K562 (cell line): Measurements from ENCODE around the gene CNPY2. TPM values are rescaled to one million over a fixed set of nuclear protein-coding genes. Genes with fewer than 3 reads are reported as not detected.

Source experiments
- BRD9 ChIP-seq: fragments of 450-650 bp; IDR thresholded peaks from 2 replicates; pipeline ENCODE4 v1.6.1; 2018; ENCODE audit warnings: low read depth; ENCODE audit not compliant: partially characterized antibody
- FOXK1 ChIP-seq: sonication (generic); formaldehyde crosslinking; IDR thresholded peaks from 2 replicates; pipeline ENCODE4 v1.8.0; 2022; ENCODE audit warnings: missing genetic modification reagents, mild to moderate bottlenecking, borderline replicate concordance
- GTF2F1 ChIP-seq: IDR thresholded peaks from 2 replicates; pipeline ENCODE4 v1.6.1; 2011; ENCODE audit warnings: low read depth, low read length, improper control_type of control experiment
- HINFP ChIP-seq: fragments of 450-650 bp; conservative IDR thresholded peaks from 2 replicates; pipeline ENCODE4 v1.6.1; 2016; ENCODE audit warnings: missing genetic modification characterization, low read depth, mild to moderate bottlenecking, control low read depth, missing compliant biosample characterization
- NFATC3 ChIP-seq: fragments of 450-650 bp; IDR thresholded peaks from 2 replicates; pipeline ENCODE4 v1.6.1; 2017; ENCODE audit warnings: mild to moderate bottlenecking
- NFXL1 ChIP-seq: fragments of 450-650 bp; formaldehyde crosslinking; IDR thresholded peaks from 2 replicates; pipeline ENCODE4 v1.4.0; 2021; ENCODE audit warnings: mild to moderate bottlenecking
- PHF20 ChIP-seq: fragments of 450-650 bp; IDR thresholded peaks from 2 replicates; pipeline ENCODE4 v1.6.1; 2018; ENCODE audit not compliant: partially characterized antibody
- ZNF57 ChIP-seq: fragments of 450-650 bp; formaldehyde crosslinking; IDR thresholded peaks from 2 replicates; pipeline ENCODE4 v1.4.0; 2020; ENCODE audit warnings: mild to moderate bottlenecking, moderate library complexity
- polyA plus RNA-seq, 8 experiments: library from polyadenylated mRNA; depleted of rRNA in 4 of 8; stranded (reverse) in 5 of 8; unstranded in 3 of 8; fragments of >200 nt; fragmentation: Nextera tagmentation in 2 of 8; fragmentation: Illumina TruSeq in 1 of 8; extraction: Ambion mirVana in 2 of 8; extraction: Trizol in 1 of 8; gene quantifications; 2 replicates each; pipeline versions ENCODE4 v1.2.1 to v1.2.3, GENCODE V29; 2011 to 2014; ENCODE audit warnings: inconsistent platforms in 1 of 8, missing spikeins in 1 of 8
- total RNA-seq, 7 experiments: library from RNA; depleted of rRNA in 6 of 7; stranded (reverse); fragments of >200 nt in 6 of 7; fragmentation: Illumina TruSeq in 2 of 7; extraction: Trizol in 2 of 7; gene quantifications; 2 replicates each; pipeline versions ENCODE4 v1.2.1 to v1.2.3, GENCODE V29; 2011 to 2021; ENCODE audit warnings: low replicate concordance in 1 of 7
- TF ChIP-seq, protein P1 (sequence below): sonication (generic); formaldehyde crosslinking; IDR thresholded peaks from 2 replicates; pipeline ENCODE4 v1.8.0; 2023; ENCODE audit warnings: mild to moderate bottlenecking, missing genetic modification reagents
- TF ChIP-seq, protein P2 (sequence below): fragments of 250-450 bp; sonication (Bioruptor Pico); IDR thresholded peaks from 2 replicates; pipeline ENCODE4 v1.5.0; 2022; ENCODE audit warnings: mild to moderate bottlenecking
- TF ChIP-seq, protein P3 (sequence below), 2 experiments: fragments of 450-650 bp in 1 of 2; IDR thresholded peaks; 2 replicates each; pipeline ENCODE4 v1.6.1; 2011 to 2017; ENCODE audit warnings: low read depth in 2 of 2, antibody characterized with exemption in 1 of 2, borderline replicate concordance in 1 of 2, low read length in 1 of 2, mild to moderate bottlenecking in 1 of 2, mixed read lengths in 1 of 2; ENCODE audit not compliant: control insufficient read depth in 1 of 2

The CNPY2 gene
- total and polyA plus RNA-seq, 9 of the 15 experiments (the other 6 are each of a cell fraction or from before 2014, with no cell fraction given) = 33.8 to 190 (median 138) TPM

- TF ChIP-seq, protein P1, sequence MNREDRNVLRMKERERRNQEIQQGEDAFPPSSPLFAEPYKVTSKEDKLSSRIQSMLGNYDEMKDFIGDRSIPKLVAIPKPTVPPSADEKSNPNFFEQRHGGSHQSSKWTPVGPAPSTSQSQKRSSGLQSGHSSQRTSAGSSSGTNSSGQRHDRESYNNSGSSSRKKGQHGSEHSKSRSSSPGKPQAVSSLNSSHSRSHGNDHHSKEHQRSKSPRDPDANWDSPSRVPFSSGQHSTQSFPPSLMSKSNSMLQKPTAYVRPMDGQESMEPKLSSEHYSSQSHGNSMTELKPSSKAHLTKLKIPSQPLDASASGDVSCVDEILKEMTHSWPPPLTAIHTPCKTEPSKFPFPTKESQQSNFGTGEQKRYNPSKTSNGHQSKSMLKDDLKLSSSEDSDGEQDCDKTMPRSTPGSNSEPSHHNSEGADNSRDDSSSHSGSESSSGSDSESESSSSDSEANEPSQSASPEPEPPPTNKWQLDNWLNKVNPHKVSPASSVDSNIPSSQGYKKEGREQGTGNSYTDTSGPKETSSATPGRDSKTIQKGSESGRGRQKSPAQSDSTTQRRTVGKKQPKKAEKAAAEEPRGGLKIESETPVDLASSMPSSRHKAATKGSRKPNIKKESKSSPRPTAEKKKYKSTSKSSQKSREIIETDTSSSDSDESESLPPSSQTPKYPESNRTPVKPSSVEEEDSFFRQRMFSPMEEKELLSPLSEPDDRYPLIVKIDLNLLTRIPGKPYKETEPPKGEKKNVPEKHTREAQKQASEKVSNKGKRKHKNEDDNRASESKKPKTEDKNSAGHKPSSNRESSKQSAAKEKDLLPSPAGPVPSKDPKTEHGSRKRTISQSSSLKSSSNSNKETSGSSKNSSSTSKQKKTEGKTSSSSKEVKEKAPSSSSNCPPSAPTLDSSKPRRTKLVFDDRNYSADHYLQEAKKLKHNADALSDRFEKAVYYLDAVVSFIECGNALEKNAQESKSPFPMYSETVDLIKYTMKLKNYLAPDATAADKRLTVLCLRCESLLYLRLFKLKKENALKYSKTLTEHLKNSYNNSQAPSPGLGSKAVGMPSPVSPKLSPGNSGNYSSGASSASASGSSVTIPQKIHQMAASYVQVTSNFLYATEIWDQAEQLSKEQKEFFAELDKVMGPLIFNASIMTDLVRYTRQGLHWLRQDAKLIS (CRISPR knock-in tag) = peak; percentile 85
- TF ChIP-seq GTF2F1 = no peak
- TF ChIP-seq HINFP (tag) = no peak
- TF ChIP-seq NFATC3 = no peak
- no peak for TF ChIP-seq FOXK1 (CRISPR knock-in tag)
- peak; percentile 62 for TF ChIP-seq PHF20
- TF ChIP-seq NFXL1 (CRISPR knock-in tag) = no peak
- TF ChIP-seq, protein P2, sequence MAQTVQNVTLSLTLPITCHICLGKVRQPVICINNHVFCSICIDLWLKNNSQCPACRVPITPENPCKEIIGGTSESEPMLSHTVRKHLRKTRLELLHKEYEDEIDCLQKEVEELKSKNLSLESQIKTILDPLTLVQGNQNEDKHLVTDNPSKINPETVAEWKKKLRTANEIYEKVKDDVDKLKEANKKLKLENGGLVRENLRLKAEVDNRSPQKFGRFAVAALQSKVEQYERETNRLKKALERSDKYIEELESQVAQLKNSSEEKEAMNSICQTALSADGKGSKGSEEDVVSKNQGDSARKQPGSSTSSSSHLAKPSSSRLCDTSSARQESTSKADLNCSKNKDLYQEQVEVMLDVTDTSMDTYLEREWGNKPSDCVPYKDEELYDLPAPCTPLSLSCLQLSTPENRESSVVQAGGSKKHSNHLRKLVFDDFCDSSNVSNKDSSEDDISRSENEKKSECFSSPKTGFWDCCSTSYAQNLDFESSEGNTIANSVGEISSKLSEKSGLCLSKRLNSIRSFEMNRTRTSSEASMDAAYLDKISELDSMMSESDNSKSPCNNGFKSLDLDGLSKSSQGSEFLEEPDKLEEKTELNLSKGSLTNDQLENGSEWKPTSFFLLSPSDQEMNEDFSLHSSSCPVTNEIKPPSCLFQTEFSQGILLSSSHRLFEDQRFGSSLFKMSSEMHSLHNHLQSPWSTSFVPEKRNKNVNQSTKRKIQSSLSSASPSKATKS (CRISPR knock-in tag) = no peak
- TF ChIP-seq, protein P3, sequence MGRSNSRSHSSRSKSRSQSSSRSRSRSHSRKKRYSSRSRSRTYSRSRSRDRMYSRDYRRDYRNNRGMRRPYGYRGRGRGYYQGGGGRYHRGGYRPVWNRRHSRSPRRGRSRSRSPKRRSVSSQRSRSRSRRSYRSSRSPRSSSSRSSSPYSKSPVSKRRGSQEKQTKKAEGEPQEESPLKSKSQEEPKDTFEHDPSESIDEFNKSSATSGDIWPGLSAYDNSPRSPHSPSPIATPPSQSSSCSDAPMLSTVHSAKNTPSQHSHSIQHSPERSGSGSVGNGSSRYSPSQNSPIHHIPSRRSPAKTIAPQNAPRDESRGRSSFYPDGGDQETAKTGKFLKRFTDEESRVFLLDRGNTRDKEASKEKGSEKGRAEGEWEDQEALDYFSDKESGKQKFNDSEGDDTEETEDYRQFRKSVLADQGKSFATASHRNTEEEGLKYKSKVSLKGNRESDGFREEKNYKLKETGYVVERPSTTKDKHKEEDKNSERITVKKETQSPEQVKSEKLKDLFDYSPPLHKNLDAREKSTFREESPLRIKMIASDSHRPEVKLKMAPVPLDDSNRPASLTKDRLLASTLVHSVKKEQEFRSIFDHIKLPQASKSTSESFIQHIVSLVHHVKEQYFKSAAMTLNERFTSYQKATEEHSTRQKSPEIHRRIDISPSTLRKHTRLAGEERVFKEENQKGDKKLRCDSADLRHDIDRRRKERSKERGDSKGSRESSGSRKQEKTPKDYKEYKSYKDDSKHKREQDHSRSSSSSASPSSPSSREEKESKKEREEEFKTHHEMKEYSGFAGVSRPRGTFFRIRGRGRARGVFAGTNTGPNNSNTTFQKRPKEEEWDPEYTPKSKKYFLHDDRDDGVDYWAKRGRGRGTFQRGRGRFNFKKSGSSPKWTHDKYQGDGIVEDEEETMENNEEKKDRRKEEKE (IDR thresholded peaks at IDR 0.05; ENCODE audit: borderline replicate concordance in 1 of 2, control insufficient read depth in 1 of 2, low read depth in 2 of 2, low read length in 1 of 2) = no peak
- no peak for TF ChIP-seq ZNF57
- TF ChIP-seq BRD9 = no peak
Measured at GRCh38 chr12:56266693-56267442, 48.9 kb downstream of the CNPY2 start, which contains the start of gene COQ10A (continued).
